ENCODE data around the gene TNFRSF21. TPM values are rescaled to one million over a fixed set of nuclear protein-coding genes. Genes with fewer than 3 reads are reported as not detected.

Gene TNFRSF21
- polyA plus RNA-seq, 3 donors = 0.43 to 0.86 (median 0.58) TPM

DNA sequence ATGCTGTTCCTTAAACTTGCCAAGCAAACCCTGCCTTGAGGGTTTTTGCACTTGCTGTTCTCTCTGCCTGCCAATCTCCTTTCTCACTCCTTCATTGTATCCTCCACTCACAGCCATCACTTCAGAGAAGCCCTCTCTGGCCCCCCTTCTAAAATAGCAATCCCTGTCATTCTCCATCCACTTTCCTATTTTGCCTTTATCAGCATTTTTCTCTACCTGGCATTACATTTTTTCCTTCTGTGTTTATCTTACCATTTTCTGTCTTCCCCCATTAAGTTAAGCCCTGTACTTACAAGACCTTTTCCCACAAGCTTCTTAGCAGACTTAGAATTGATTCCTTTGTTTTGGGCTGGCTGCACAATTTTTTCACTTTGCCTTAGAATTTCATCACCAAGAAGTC is 26.6 kb upstream of the TNFRSF21 start:
- Mint-ChIP-seq H3K27ac (peak overlapping the region in 4 of 7 donors; percentile 6 to 58 (median 28)), H3K9me3 (peaks cover 0 to 4% (median 0%) of the 10 kb centered on the region in 7 donors), H3K36me3 (no peaks in the 10 kb centered on the region), H3K4me1 (peaks cover 21% of the 10 kb centered on the region), H3K4me3 (no peak overlapping the region), H3K27me3 (ENCODE audit: low read depth in 3 of 3) (peaks cover 3 to 5% (median 4%) of the 10 kb centered on the region in 3 donors)
- Histone ChIP-seq H3K9ac (ENCODE audit: insufficient read depth, low read length, poor library complexity, severe bottlenecking) (no peak overlapping the region), H3K27ac (ENCODE audit: low read depth in 1 of 2, low read length in 2 of 2) (no peak overlapping the region), H4K20me1 (ENCODE audit: insufficient read depth, low read length) (no peaks in the 10 kb centered on the region), H3K9me3 (replicated peaks in 1 of 2; ENCODE audit: control insufficient read depth in 1 of 2, insufficient read depth in 1 of 2, low read length in 2 of 2) (no peaks in the 10 kb centered on the region), H3K27me3 (ENCODE audit: control insufficient read depth in 2 of 2, insufficient read depth in 2 of 2, low read length in 2 of 2) (no peaks in the 10 kb centered on the region), H3K36me3 (replicated peaks in 1 of 2; ENCODE audit: control insufficient read depth in 1 of 2, insufficient read depth in 2 of 2, low read length in 2 of 2) (no peaks in the 10 kb centered on the region), H3K4me1 (ENCODE audit: control insufficient read depth in 1 of 2, insufficient read depth in 2 of 2, low read length in 2 of 2) (peaks cover 14 to 15% of the 10 kb centered on the region in 2 donors), H3K4me2 (replicated peaks; ENCODE audit: extremely low read depth, low read length, poor library complexity, severe bottlenecking) (no peak overlapping the region), H2AFZ (ENCODE audit: insufficient read depth, low read depth, low read length, poor library complexity, severe bottlenecking) (no peak overlapping the region), H3K4me3 (replicated peaks in 1 of 3; ENCODE audit: low read depth in 2 of 3, low read length in 3 of 3) (no peak overlapping the region), H3K79me2 (ENCODE audit: insufficient read depth, low read length) (no peaks in the 10 kb centered on the region)
- TF ChIP-seq, protein P1, sequence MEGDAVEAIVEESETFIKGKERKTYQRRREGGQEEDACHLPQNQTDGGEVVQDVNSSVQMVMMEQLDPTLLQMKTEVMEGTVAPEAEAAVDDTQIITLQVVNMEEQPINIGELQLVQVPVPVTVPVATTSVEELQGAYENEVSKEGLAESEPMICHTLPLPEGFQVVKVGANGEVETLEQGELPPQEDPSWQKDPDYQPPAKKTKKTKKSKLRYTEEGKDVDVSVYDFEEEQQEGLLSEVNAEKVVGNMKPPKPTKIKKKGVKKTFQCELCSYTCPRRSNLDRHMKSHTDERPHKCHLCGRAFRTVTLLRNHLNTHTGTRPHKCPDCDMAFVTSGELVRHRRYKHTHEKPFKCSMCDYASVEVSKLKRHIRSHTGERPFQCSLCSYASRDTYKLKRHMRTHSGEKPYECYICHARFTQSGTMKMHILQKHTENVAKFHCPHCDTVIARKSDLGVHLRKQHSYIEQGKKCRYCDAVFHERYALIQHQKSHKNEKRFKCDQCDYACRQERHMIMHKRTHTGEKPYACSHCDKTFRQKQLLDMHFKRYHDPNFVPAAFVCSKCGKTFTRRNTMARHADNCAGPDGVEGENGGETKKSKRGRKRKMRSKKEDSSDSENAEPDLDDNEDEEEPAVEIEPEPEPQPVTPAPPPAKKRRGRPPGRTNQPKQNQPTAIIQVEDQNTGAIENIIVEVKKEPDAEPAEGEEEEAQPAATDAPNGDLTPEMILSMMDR (IDR thresholded peaks at IDR 0.05) = no peak
- intact Hi-C loops (cut with micrococcal nuclease) = no loop called here
- no peak for DNase-seq

GRCh38 chr6:47335466-47335865 is 25.8 kb upstream of the TNFRSF21 start:
- Histone ChIP-seq H3K27me3 (ENCODE audit: control insufficient read depth in 2 of 2, insufficient read depth in 2 of 2, low read length in 2 of 2) (no peaks in the 10 kb centered on the region), H2AFZ (ENCODE audit: insufficient read depth, low read depth, low read length, poor library complexity, severe bottlenecking) (peak overlapping the region; percentile 18), H3K27ac (ENCODE audit: low read depth in 1 of 2, low read length in 2 of 2) (peak overlapping the region in 1 of 2 donors; percentile 58), H3K4me1 (ENCODE audit: control insufficient read depth in 1 of 2, insufficient read depth in 2 of 2, low read length in 2 of 2) (peaks cover 14 to 15% of the 10 kb centered on the region in 2 donors), H3K79me2 (ENCODE audit: insufficient read depth, low read length) (no peaks in the 10 kb centered on the region), H3K4me2 (replicated peaks; ENCODE audit: extremely low read depth, low read length, poor library complexity, severe bottlenecking) (peak overlapping the region; percentile 44), H4K20me1 (ENCODE audit: insufficient read depth, low read length) (no peaks in the 10 kb centered on the region), H3K9ac (ENCODE audit: insufficient read depth, low read length, poor library complexity, severe bottlenecking) (no peak overlapping the region), H3K9me3 (replicated peaks in 1 of 2; ENCODE audit: control insufficient read depth in 1 of 2, insufficient read depth in 1 of 2, low read length in 2 of 2) (no peaks in the 10 kb centered on the region), H3K36me3 (replicated peaks in 1 of 2; ENCODE audit: control insufficient read depth in 1 of 2, insufficient read depth in 2 of 2, low read length in 2 of 2) (no peaks in the 10 kb centered on the region), H3K4me3 (replicated peaks in 1 of 3; ENCODE audit: low read depth in 2 of 3, low read length in 3 of 3) (peak overlapping the region in 1 of 3 experiments; percentile 8)
- TF ChIP-seq, protein P1 (IDR thresholded peaks at IDR 0.05) = no peak
- Mint-ChIP-seq H3K4me3 (peak overlapping the region in 1 of 2 donors; percentile 69), H3K36me3 (no peaks in the 10 kb centered on the region), H3K27me3 (ENCODE audit: low read depth in 3 of 3) (peaks cover 3 to 6% (median 4%) of the 10 kb centered on the region in 3 donors), H3K27ac (peak overlapping the region; percentile 3 to 85 (median 62)), H3K4me1 (peaks cover 21% of the 10 kb centered on the region), H3K9me3 (peaks cover 0 to 4% (median 0%) of the 10 kb centered on the region in 7 donors)
- 0% methylated on average over 5 of the region's 6 CpGs for WGBS (ENCODE audit: insufficient coverage)
- intact Hi-C loops (cut with micrococcal nuclease) = no loop called here
- peak; percentile 55 to 73 (median 67) for DNase-seq
